H9 (cell line): ENCODE results near the gene OTOF. TPM values are rescaled to one million over a fixed set of nuclear protein-coding genes. Genes with fewer than 3 reads are reported as not detected.

Experiments used
- DNase-seq: peaks from one replicate; pipeline ENCODE4 v3.0.0-alpha.2; 2017
- H2AFZ ChIP-seq: one replicate; pipeline ENCODE4 v1.6.1; 2013; ENCODE audit warnings: mild to moderate bottlenecking, low read length, control low read depth, moderate library complexity
- H2AK5ac ChIP-seq: 2 replicates; pipeline ENCODE4 v1.6.1; 2013; ENCODE audit warnings: low read length, control low read depth, mixed read lengths; ENCODE audit not compliant: insufficient read length
- H2BK120ac ChIP-seq: one replicate; pipeline ENCODE4 v1.6.1; 2013; ENCODE audit warnings: low read depth, mild to moderate bottlenecking, low read length, control low read depth, inconsistent platforms; ENCODE audit not compliant: poor library complexity, severe bottlenecking
- H2BK12ac ChIP-seq: 2 replicates; pipeline ENCODE4 v1.6.1; 2013; ENCODE audit warnings: low read length, control low read depth, mixed read lengths, low read depth; ENCODE audit not compliant: insufficient read length
- H2BK15ac ChIP-seq: 2 replicates; pipeline ENCODE4 v1.6.1; 2013; ENCODE audit warnings: low read depth, low read length, control low read depth
- H2BK20ac ChIP-seq: one replicate; pipeline ENCODE4 v1.6.1; 2013; ENCODE audit warnings: low read depth, mild to moderate bottlenecking, low read length, control low read depth, inconsistent platforms; ENCODE audit not compliant: poor library complexity, severe bottlenecking
- H2BK5ac ChIP-seq: 2 replicates; pipeline ENCODE4 v1.6.1; 2013; ENCODE audit warnings: low read length, control low read depth, mixed read lengths; ENCODE audit not compliant: insufficient read length
- H3K14ac ChIP-seq: 2 replicates; pipeline ENCODE4 v1.6.1; 2013; ENCODE audit warnings: low read length, control low read depth; ENCODE audit not compliant: insufficient read depth
- H3K18ac ChIP-seq: 2 replicates; pipeline ENCODE4 v1.6.1; 2013; ENCODE audit warnings: low read depth, mild to moderate bottlenecking, mixed read lengths, low read length, control low read depth; ENCODE audit not compliant: insufficient read length
- H3K23ac ChIP-seq: 2 replicates; pipeline ENCODE4 v1.6.1; 2013; ENCODE audit warnings: low read length, control low read depth, mixed read lengths, low read depth; ENCODE audit not compliant: insufficient read length
- H3K23me2 ChIP-seq: 2 replicates; pipeline ENCODE4 v1.6.1; 2013; ENCODE audit warnings: low read depth, mild to moderate bottlenecking, mixed read lengths, low read length, control low read depth; ENCODE audit not compliant: insufficient read length, poor library complexity, severe bottlenecking
- H3K27ac ChIP-seq: 2 replicates; pipeline ENCODE4 v1.5.1; 2013; ENCODE audit warnings: low read length, control low read depth, mixed read lengths, low read depth; ENCODE audit not compliant: insufficient read length
- H3K27me3 ChIP-seq: 2 replicates; pipeline ENCODE4 v1.6.1; 2013; ENCODE audit warnings: low read length, control low read depth, inconsistent platforms; ENCODE audit not compliant: insufficient read depth
- H3K4ac ChIP-seq: 2 replicates; pipeline ENCODE4 v1.6.1; 2013; ENCODE audit warnings: low read depth, mild to moderate bottlenecking, control low read depth, inconsistent platforms, low read length, moderate library complexity
- H3K4me1 ChIP-seq: 2 replicates; pipeline ENCODE4 v1.6.1; 2013; ENCODE audit warnings: low read length, control low read depth, inconsistent platforms; ENCODE audit not compliant: insufficient read depth
- H3K4me2 ChIP-seq: 2 replicates; pipeline ENCODE4 v1.6.1; 2013; ENCODE audit warnings: low read length, control low read depth, mixed read lengths; ENCODE audit not compliant: insufficient read length, insufficient read depth
- H3K56ac ChIP-seq: 2 replicates; pipeline ENCODE4 v1.6.1; 2013; ENCODE audit warnings: low read depth, mild to moderate bottlenecking, mixed read lengths, low read length, control low read depth; ENCODE audit not compliant: insufficient read length
- H3K79me1 ChIP-seq: 2 replicates; pipeline ENCODE4 v1.6.1; 2013; ENCODE audit warnings: low read depth, mild to moderate bottlenecking, moderate library complexity, low read length, control low read depth, inconsistent platforms; ENCODE audit not compliant: insufficient read depth, poor library complexity, severe bottlenecking
- H3K79me2 ChIP-seq: 2 replicates; pipeline ENCODE4 v1.6.1; 2013; ENCODE audit warnings: low read length, control low read depth, inconsistent platforms; ENCODE audit not compliant: insufficient read depth
- H3K9ac ChIP-seq: 2 replicates; pipeline ENCODE4 v1.6.1; 2013; ENCODE audit warnings: low read length, control low read depth, mixed read lengths; ENCODE audit not compliant: insufficient read length; ENCODE audit errors: extremely low read depth
- H3K9me3 ChIP-seq: one replicate; pipeline ENCODE4 v1.6.1; 2013; ENCODE audit warnings: low read depth, low read length, inconsistent platforms; ENCODE audit not compliant: control insufficient read depth
- H3T11ph ChIP-seq: one replicate; pipeline ENCODE4 v1.6.1; 2013; ENCODE audit warnings: mild to moderate bottlenecking, low read length, control low read depth, inconsistent platforms
- H4K20me1 ChIP-seq: one replicate; pipeline ENCODE4 v1.6.1; 2013; ENCODE audit not compliant: control insufficient read depth, insufficient read length, insufficient read depth
- H4K5ac ChIP-seq: 2 replicates; pipeline ENCODE4 v1.6.1; 2013; ENCODE audit warnings: low read depth, mild to moderate bottlenecking, mixed read lengths, low read length, control low read depth; ENCODE audit not compliant: insufficient read length
- H4K8ac ChIP-seq: replicated peaks from 2 replicates; pipeline ENCODE4 v1.6.1; 2013; ENCODE audit warnings: low read length, control low read depth, mixed read lengths, low read depth; ENCODE audit not compliant: insufficient read length
- H4K91ac ChIP-seq: 2 replicates; pipeline ENCODE4 v1.6.1; 2013; ENCODE audit warnings: low read depth, mild to moderate bottlenecking, moderate library complexity, mixed read lengths, low read length, control low read depth; ENCODE audit not compliant: insufficient read length
- H3K27ac Mint-ChIP-seq, 3 experiments: 2 replicates in 2 of 3; 3 replicates in 1 of 3; pipeline ENCODE4 v1.8.0; 2020 to 2021; ENCODE audit warnings: mixed read lengths in 3 of 3, mild to moderate bottlenecking in 1 of 3, moderate library complexity in 1 of 3
- H3K27me3 Mint-ChIP-seq: 2 replicates; pipeline ENCODE4 v1.8.0; 2021; ENCODE audit warnings: low read depth, mild to moderate bottlenecking, moderate library complexity, mixed read lengths
- H3K36me3 Mint-ChIP-seq, 3 experiments: 2 replicates in 2 of 3; 3 replicates in 1 of 3; pipeline ENCODE4 v1.8.0; 2020 to 2021; ENCODE audit warnings: low read depth in 3 of 3, mixed read lengths in 3 of 3; ENCODE audit not compliant: insufficient read depth in 1 of 3
- H3K4me1 Mint-ChIP-seq, 2 experiments: 2 replicates each; pipeline ENCODE4 v1.8.0; 2020; ENCODE audit warnings: mixed read lengths in 2 of 2
- H3K4me3 Mint-ChIP-seq, 2 experiments: 2 replicates in 1 of 2; 3 replicates in 1 of 2; pipeline ENCODE4 v1.8.0; 2020 to 2021; ENCODE audit warnings: mild to moderate bottlenecking in 2 of 2, mixed read lengths in 2 of 2, moderate library complexity in 1 of 2
- H3K9me3 Mint-ChIP-seq, 2 experiments: 2 replicates in 1 of 2; 3 replicates in 1 of 2; pipeline ENCODE4 v1.8.0; 2020; ENCODE audit warnings: mild to moderate bottlenecking in 2 of 2, mixed read lengths in 2 of 2, moderate library complexity in 1 of 2
- whole genome bisulfite sequencing: extraction: QIAGEN DNeasy Blood & Tissue Kit; methylation state at CpG from one replicate; pipeline ENCODE4 v1.1.7; 2013; ENCODE audit warnings: missing lambda C conversion rate, low lambda C conversion rate, mixed read lengths; ENCODE audit not compliant: insufficient read length; ENCODE audit errors: extremely low coverage; 5-methylcytosine and 5-hydroxymethylcytosine counted together
- total RNA-seq: library from RNA; stranded (reverse); gene quantifications from 2 replicates; pipeline ENCODE4 v1.2.1, GENCODE V29; 2021
- TF ChIP-seq, protein P1 (sequence below): fragments of 200-600 bp; sonication (generic); conservative IDR thresholded peaks from 3 replicates; pipeline ENCODE4 v1.8.0; 2021; ENCODE audit warnings: antibody characterized with exemption, mild to moderate bottlenecking

OTOF gene
- total RNA-seq, 1 experiment from 2014 or later, result 0.35 TPM

DNA sequence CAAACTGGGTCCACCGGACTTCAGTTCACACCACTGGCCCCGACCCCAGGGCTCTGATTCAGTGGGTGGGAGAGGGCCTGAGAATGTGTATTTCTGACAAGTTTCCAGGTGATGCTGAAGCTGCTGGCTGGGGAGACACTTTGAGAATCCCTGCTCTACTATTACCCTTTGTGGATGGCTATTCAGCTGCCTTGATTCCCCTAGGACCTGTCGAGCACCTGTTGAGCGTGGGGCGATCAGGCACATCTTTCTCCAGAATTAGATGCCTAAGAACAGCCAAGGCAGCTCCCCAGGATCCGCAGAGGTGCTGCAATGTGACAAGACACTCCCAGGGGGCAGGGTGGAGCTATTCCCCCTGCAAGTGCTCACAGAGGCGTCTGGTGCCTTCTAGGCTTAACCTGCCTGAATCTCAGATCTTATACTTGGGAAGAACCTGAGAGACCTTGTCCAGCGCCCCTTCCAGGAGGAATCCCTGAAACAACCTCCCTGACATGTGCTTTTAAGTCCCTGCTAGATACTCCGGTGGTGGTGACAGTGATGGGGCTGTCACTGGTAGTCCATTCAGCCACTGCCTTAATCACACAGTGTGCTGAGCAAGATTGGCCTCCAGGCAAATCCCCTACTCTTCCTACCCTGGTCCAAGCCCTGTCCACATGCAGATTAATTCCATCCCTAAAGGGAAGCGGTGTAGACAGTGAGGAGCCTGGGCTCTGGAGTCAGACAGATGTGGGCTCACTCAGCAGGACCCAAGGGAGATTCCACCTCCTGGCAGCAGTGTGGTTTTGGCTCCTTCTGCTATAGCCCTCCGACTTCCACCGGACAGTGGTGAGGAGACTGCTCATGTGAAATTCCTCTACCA, 43.4 kb upstream of the OTOF start:
- Mint-ChIP-seq H3K4me3 (no peak overlapping the region), H3K36me3 (no peaks in the 10 kb centered on the region)

More for the DNA sequence above, 43.4 kb upstream of the OTOF start:
- peaks cover 18% of the 10 kb centered on the region for H3K27me3 Mint-ChIP-seq
- no peak overlapping the region for H3K4me2 ChIP-seq
- no peaks in the 10 kb centered on the region for H3K9me3 ChIP-seq
- no peak overlapping the region for H3K56ac ChIP-seq
- H3K4ac ChIP-seq, result no peak overlapping the region
- no peaks in the 10 kb centered on the region for H3K27me3 ChIP-seq
- no peaks in the 10 kb centered on the region for H3K79me2 ChIP-seq
- DNase-seq, result peak; percentile 76
- H2BK12ac ChIP-seq, result no peak overlapping the region
- no peak overlapping the region for H3K27ac ChIP-seq
- H3K14ac ChIP-seq, result no peak overlapping the region
- H3T11ph ChIP-seq, result no peak overlapping the region
- H2BK5ac ChIP-seq, result no peak overlapping the region
- no peak overlapping the region for H4K8ac ChIP-seq
- H4K20me1 ChIP-seq, result no peaks in the 10 kb centered on the region
- no peak overlapping the region for H3K23ac ChIP-seq
- no peak overlapping the region for H2BK20ac ChIP-seq
- H2BK120ac ChIP-seq, result no peak overlapping the region
- no peaks in the 10 kb centered on the region for H3K4me1 ChIP-seq
- no peak overlapping the region for H3K9ac ChIP-seq
- no peaks in the 10 kb centered on the region for H3K79me1 ChIP-seq
- H3K9me3 Mint-ChIP-seq, result no peaks in the 10 kb centered on the region
- no peak overlapping the region for H4K91ac ChIP-seq
- peaks cover 3 to 5% of the 10 kb centered on the region in 2 experiments; a peak in 2 of 4 replicates for H3K4me1 Mint-ChIP-seq
- H2AK5ac ChIP-seq, result no peak overlapping the region
- H3K23me2 ChIP-seq, result no peaks in the 10 kb centered on the region
- no CpG with 5 or more reads among the region's 12 CpGs for WGBS
- TF ChIP-seq, protein P1, sequence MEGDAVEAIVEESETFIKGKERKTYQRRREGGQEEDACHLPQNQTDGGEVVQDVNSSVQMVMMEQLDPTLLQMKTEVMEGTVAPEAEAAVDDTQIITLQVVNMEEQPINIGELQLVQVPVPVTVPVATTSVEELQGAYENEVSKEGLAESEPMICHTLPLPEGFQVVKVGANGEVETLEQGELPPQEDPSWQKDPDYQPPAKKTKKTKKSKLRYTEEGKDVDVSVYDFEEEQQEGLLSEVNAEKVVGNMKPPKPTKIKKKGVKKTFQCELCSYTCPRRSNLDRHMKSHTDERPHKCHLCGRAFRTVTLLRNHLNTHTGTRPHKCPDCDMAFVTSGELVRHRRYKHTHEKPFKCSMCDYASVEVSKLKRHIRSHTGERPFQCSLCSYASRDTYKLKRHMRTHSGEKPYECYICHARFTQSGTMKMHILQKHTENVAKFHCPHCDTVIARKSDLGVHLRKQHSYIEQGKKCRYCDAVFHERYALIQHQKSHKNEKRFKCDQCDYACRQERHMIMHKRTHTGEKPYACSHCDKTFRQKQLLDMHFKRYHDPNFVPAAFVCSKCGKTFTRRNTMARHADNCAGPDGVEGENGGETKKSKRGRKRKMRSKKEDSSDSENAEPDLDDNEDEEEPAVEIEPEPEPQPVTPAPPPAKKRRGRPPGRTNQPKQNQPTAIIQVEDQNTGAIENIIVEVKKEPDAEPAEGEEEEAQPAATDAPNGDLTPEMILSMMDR, result peak; percentile 81
- H3K27ac Mint-ChIP-seq, result no peak overlapping the region
- H2AFZ ChIP-seq, result no peak overlapping the region
- H3K18ac ChIP-seq, result no peak overlapping the region
- H4K5ac ChIP-seq, result no peak overlapping the region
- no peak overlapping the region for H2BK15ac ChIP-seq
